ENCODE data around the gene CALHM6.
A peak's percentile ranks its signal among the peaks of the same experiment; 100 is the strongest.

The CALHM6 gene

DNA sequence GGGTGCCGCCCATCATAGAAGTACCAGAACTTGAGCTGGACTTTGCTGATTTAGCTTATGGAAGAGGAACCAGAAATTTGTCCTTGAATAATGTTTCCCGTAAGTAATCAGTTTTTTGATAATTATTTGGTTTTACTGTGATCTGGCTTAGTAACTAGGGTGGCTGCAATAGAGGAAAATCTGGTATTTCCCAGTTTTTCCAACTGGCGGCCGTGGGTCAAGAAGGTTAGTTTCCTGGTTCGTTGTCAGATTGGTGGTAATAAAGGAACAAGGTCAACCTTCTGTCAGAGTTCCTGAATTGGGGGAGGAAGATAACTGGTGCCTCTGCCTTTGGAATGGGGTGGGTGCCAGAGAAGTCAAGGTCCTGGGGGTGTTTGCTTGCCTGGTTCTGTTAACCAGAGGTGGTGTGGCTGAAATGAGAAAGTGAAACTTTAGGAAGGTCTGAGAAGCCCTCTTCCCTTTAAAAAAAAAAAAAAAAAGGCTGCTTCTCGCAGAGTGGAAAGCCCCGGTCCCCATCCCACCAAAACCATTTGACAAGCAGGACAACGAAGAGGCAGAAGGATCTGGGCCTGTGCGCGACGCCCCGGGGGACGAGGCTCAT is at the start of gene CALHM6:
Gene CALHM6 (plus strand): TSS at position 45 of the 601 bp plus-strand sequence. CDS start 555 bp downstream, at position 600.
- no peak for DNase-seq

GRCh38 chr6:116412270-116412669 is 48.9 kb upstream of the CALHM6 start:
- no peak for DNase-seq

DNA sequence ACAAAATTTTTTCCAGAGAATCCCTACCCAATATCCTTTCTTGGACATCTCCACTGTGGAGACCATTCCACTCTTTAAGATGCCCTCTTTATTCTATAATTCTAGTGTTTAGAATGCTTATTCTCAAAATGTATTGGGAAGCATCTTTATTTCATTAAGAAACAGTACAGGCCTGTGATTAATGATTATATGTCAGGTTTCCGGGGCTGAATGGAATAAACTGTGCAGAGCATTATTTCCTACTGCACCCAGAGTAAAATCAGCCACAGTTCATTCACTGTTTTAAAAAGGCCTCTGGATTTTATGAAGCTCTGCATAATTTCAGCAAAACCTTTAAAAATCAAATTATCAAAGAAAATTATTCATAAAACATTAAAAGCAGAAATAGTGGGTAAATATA is 47.8 kb upstream of the CALHM6 start:
- DNase-seq: no peak

- DNase-seq: no peak
Observed at GRCh38 chr6:116417661-116418060, 43.5 kb upstream of the CALHM6 start.

DNA sequence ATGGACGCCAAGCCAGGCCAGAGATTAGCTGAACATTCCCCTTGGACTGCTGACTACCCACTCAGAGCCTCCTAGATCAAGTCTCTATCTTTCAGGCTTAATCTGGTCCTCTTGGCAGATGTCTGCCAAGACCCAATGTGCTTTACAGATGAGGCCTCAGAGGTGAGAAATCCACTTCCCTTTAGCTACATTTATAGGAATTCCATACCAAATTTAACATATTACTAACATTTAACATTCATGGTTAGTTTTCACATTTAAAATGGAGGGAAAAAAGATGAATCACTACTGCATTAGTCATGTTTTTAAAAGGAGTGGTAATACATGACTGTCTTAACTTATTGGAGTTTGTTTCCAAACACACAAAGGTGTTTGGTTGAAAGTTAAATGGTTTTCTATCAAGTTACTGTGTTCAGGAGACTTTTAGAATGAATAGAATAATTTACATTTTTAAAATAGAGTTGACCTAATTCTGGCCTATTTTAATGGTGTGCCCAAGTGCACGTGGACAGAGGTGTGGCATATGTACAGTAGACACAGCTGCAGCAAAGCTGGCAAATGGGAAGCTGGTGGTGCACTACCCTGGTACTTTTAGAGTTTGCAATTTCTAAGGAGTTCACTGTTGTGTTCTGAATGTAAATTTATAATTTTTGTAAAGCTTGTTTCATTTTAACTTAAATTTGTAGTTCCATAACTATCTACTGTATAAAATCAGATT is 41.9 kb upstream of the CALHM6 start:
- no peak for DNase-seq

GRCh38 chr6:116420341-116420740 is 40.8 kb upstream of the CALHM6 start:
- DNase-seq: no peak

DNA sequence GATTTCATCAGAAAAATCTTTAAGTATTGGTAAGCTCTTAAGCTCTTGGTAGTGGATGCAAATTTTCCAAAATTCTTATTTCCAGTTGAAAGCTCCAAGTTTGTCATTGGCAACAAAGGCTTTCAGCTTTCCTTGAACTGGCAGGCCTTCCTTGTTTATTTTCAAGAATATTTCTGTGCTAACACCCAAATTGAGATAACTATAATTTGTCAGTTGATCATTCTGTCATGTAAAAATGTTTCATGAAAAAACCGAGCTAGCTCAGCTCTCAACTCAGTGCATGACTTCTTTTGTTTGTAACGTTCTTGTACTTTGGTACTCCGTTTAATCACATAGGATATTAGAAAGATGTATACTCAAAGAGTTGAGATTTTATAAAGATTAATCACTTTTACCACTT is 38.9 kb upstream of the CALHM6 start:
- no peak for DNase-seq

DNA sequence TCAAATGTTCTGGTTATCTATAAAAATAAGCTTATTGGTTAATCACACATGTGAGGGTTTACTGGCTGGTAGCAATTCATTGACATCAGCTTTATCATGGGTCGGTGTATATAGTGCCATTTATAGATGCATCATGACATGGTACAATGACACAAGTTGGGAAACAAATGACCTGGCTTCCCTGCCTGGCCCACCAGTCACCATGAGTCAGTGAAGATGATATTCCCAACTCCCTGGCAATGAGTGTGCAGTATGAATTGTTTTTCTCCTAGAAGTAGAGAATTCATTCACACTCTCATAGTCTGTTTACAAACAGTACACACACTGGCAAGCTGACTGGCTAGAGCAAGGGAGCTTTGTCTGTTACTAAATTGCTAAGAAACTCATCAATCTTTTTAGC is 37.2 kb upstream of the CALHM6 start:
- no peak for DNase-seq

GRCh38 chr6:116426551-116426950 is 34.6 kb upstream of the CALHM6 start:
- DNase-seq: no peak

DNA sequence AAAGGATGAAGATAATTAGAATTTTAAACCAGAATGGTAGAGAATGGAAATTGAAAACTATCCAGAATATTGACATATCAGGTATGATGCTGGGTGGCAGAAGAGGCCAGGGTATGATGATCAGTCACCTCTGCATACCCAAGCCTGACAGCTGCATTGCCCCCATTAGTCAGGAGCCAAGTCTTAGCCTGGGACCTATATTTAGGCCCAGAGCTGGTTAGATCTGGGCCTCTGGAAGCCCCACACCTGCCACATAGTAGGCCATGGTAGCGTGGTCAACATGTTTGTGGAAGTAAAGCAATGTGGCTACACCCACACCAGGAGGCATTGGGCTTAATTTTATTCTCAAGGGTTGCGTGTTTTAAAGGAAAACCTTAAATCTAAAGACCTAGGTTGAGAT is 32.1 kb upstream of the CALHM6 start:
- DNase-seq: no peak

DNA sequence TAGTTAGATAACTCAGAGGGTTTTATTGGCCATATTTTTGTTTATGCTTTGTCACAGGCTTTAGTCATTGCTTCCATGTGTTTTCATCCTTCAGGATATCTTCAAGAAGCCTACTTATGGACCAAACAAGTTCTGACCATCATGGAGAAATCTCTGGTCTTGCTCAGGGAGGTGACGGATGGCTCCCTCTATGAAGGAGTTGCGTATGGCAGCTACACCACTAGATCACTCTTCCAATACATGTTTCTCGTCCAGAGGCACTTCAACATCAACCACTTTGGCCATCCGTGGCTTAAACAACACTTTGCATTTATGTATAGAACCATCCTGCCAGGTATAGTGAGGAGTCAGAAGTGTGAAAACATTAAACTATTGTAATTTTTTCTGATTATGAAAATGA is 30.3 kb upstream of the CALHM6 start:
- DNase-seq: no peak

- DNase-seq: no peak
Observed at GRCh38 chr6:116431964-116432595, 29.1 kb upstream of the CALHM6 start.

GRCh38 chr6:116433206-116433712 is 27.9 kb upstream of the CALHM6 start:
- DNase-seq: no peak

DNA sequence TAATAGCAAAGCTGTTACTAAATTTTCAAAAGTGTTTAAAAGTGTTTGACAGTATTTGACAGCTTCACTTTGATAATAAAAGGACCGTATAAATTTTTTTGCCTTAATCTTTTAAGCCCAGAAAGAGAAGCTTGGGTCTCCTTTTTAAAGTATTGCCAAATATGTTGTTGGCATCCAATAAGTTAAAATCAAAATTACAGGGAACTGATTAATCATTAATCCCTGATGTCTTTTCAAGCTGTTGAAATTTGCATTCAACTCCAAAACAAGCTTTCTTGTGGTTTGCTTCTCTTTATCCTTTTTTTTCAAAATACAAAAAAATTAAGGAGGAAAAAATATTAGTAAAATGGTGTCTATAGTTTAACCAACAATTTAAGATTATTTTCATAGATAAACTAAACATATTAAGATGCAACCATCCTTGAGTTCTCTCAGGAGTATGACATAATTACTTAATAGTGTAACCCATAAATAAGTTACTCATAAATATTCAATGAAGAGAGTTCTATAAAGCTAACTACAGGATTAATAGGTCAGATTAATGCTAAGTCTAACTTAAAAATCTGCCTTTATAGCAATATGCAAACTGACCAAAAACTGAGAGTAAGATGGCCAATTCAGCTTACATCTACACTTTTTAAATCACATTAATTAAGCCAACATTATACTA is 27.0 kb upstream of the CALHM6 start:
- no peak for DNase-seq

DNA sequence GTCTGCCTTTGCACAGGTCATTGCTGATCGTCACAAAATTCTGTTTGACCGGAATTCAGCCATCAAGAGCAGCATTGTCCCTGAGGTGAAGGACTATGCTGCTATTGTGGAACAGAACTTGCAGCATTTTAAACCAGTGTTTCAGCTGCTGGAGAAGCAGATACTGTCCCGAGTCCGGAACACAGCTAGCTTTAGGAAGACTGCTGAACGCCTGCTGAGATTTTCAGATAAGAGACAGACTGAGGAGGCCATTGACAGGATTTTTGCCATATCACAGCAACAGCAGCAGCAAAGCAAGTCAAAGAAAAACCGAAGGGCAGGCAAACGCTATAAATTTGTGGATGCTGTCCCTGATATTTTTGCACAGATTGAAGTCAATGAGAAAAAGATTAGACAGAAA is 24.6 kb upstream of the CALHM6 start:
- DNase-seq: no peak

- DNase-seq: no peak
Observed at GRCh38 chr6:116437656-116438055, 23.5 kb upstream of the CALHM6 start.

DNA sequence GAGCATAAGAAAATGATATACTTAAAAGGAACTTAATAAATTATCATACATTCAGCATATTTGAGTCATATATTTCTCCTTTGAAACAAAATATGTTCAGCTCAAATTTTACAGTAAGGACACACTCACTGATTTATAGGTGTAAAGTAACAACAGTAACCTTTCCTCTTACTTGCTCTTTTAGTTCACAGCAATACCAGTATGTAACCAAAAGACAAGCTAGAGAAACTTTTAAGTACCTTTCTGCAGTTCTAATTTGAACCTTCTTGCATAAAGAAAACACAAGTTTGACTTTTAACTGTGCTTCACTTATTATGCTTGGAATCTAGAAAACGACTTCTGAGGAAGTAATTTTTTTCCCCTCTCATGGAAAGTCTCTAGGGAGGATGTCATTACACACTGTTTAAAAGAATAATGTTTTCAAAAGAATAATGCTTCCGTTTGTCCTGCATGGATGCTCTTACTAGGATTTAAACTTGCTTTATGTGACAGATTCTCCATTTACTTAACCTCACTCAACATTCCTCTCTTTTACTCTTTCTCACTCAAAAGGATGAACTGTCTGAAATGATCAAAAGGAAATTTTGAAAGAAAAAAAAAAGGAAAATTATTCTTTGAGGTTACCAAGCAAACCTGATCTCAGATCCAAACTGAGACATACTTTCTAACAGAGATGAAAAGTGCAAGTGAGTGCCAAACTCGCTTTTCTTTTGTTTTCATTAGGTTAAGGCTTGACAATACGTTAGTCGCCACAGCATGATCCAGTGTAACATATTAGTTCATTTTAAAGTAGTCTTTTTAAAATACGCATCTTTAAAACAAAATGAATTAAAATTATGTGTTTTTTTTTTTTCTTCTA is 22.4 kb upstream of the CALHM6 start:
- DNase-seq: no peak

DNA sequence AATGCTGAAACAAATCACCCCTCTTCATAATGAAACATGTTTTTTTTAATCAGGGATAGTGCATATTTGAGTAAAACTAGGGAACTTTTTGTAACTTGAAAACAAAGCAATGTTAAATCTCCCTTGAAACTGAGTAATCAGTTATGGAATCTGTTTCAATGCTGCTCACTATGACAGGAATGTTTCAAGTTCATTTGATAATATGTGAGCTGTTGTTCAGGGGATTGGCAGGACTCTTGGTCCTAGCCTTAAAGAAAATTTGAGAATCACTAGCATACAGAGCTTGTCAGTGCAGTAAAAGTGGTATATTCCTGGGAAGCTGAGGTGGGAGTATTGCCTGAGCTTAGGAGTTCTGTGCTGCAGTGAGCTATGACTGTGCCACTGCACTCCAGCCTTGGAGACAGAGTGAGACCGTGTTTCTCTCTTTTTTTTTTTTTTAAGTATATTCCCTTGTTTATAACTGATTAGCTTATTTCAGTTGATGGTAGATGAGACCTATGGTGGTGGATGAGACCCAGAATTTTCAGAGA is 21.6 kb upstream of the CALHM6 start:
- no peak for DNase-seq

GRCh38 chr6:116443105-116443504 is 18.1 kb upstream of the CALHM6 start:
- no peak for DNase-seq

DNA sequence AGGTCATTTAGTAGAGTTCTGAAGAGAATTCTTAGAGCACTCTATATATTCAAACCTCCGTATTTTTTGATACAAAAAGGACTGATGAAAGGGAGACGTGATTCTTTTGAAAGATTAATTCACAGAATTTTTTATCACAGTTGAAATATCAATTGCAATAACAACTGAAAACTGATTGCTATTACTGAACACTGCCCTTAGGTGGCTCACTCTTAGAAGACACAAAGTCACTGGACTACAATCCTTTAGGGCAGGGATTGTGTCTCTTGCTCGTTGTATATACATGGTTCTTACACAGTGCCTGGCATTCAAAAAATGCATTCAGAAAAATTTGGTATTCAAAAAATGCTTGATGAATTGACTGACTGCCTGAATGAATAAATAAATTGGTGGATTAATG is 17.1 kb upstream of the CALHM6 start:
- DNase-seq: peak; percentile 1

DNA sequence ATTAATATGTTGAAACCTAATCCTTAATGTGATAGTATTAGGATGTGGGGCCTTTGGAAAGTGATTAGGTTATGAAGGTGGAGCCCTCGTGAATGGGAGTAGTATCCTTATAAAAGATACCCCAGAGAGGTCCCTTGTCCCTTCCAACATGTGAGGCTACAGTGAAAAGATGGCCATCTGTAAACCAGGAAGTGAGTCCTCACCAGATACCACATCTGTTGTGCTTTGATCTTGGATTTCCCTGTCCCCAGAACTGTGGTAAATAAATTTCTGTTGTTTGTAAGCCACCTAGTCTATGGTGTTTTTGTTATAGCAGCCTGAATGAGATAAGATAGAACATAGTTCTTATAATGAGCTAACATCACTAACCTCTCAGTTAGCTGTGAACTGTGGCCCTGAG is 16.6 kb upstream of the CALHM6 start:
- DNase-seq: no peak

- DNase-seq: no peak
Observed at GRCh38 chr6:116445102-116445501, 16.1 kb upstream of the CALHM6 start.

Data from NCI-H345 (cell line).